H1 (cell line): ENCODE measurements around the gene ATE1. TPM values are rescaled to one million over a fixed set of nuclear protein-coding genes. Genes with fewer than 3 reads are reported as not detected.
A peak's percentile ranks its signal among the peaks of the same experiment; 100 is the strongest.

Experiments used
- CTCF ChIA-PET: fragments of 300-600 bp; sonication (Branson Sonifier 250); formaldehyde crosslinking; loops from one replicate; lab custom pipeline; 2021; ENCODE audit not compliant: partially characterized antibody; lab: Charles Lee
- POLR2A ChIA-PET: fragments of 300-600 bp; sonication (Branson Sonifier 250); formaldehyde crosslinking; loops from one replicate; lab custom pipeline; 2021; ENCODE audit warnings: inconsistent platforms; ENCODE audit not compliant: partially characterized antibody; lab: Charles Lee
- DNase-seq, 2 experiments: peaks; one replicate each; pipeline versions ENCODE4 v3.0.0 to v3.0.0-alpha.2; 2010 to 2022; ENCODE audit warnings: low spot score in 2 of 2, low read depth in 1 of 2, mixed read lengths in 1 of 2
- FAIRE-seq: peaks from 2 replicates; lab custom pipeline; 2011; peaks lifted over from hg19 to GRCh38; lab: Jason Lieb, UNC
- H2AFZ ChIP-seq: 2 replicates; pipeline ENCODE4 v1.8.1; 2012; ENCODE audit warnings: low read length, inconsistent platforms
- H2AK5ac ChIP-seq: 2 replicates; pipeline ENCODE4 v1.6.1; 2013; ENCODE audit warnings: low read depth, low read length
- H2BK120ac ChIP-seq: replicated peaks from 2 replicates; pipeline ENCODE3; 2013; ENCODE audit warnings: low read depth, low read length, inconsistent platforms
- H2BK12ac ChIP-seq: 2 replicates; pipeline ENCODE4 v1.6.1; 2013; ENCODE audit warnings: low read depth, low read length
- H2BK15ac ChIP-seq: 2 replicates; pipeline ENCODE4 v1.6.1; 2013; ENCODE audit warnings: low read length
- H2BK20ac ChIP-seq: 2 replicates; pipeline ENCODE4 v1.6.1; 2013; ENCODE audit warnings: low read length
- H2BK5ac ChIP-seq: 2 replicates; pipeline ENCODE4 v1.6.1; 2013; ENCODE audit warnings: low read depth, low read length
- H3K14ac ChIP-seq: 2 replicates; pipeline ENCODE4 v1.6.1; 2013; ENCODE audit warnings: inconsistent platforms; ENCODE audit not compliant: insufficient read length
- H3K18ac ChIP-seq: 2 replicates; pipeline ENCODE4 v1.6.1; 2013; ENCODE audit warnings: low read length; ENCODE audit errors: extremely low read depth
- H3K23ac ChIP-seq: 2 replicates; pipeline ENCODE4 v1.6.1; 2013; ENCODE audit warnings: inconsistent platforms; ENCODE audit not compliant: insufficient read length
- H3K23me2 ChIP-seq: 2 replicates; pipeline ENCODE4 v1.6.1; 2013; ENCODE audit warnings: low read depth, low read length
- H3K27ac ChIP-seq: 2 replicates; pipeline ENCODE4 v1.6.1; 2011; ENCODE audit warnings: low read depth, low read length, inconsistent platforms
- H3K27me3 ChIP-seq, 4 experiments: replicated peaks in 1 of 4; 1 replicate in 1 of 4; 2 replicates in 3 of 4; pipeline versions ENCODE4 v1.6.1 to v1.8.1; 2011 to 2013; ENCODE audit warnings: low read length in 3 of 4, mild to moderate bottlenecking in 3 of 4, inconsistent platforms in 2 of 4, mixed read lengths in 2 of 4, moderate library complexity in 1 of 4; ENCODE audit not compliant: control insufficient read depth in 3 of 4, insufficient read depth in 3 of 4; ENCODE audit errors: extremely low read depth in 1 of 4
- H3K36me3 ChIP-seq, 4 experiments: 2 replicates each; pipeline versions ENCODE4 v1.6.1 to v1.8.1; 2011 to 2013; ENCODE audit warnings: mild to moderate bottlenecking in 4 of 4, low read length in 3 of 4, moderate library complexity in 2 of 4, control low read depth in 1 of 4, inconsistent platforms in 1 of 4; ENCODE audit not compliant: insufficient read depth in 4 of 4, control insufficient read depth in 2 of 4
- H3K4ac ChIP-seq: replicated peaks from 2 replicates; pipeline ENCODE3; 2013; ENCODE audit warnings: low read length, low read depth, mixed read lengths, inconsistent platforms; ENCODE audit not compliant: insufficient read length
- H3K4me1 ChIP-seq, 4 experiments: replicated peaks in 1 of 4; 1 replicate in 1 of 4; 2 replicates in 3 of 4; pipeline versions ENCODE4 v1.6.1 to v1.8.1; 2011 to 2013; ENCODE audit warnings: low read length in 3 of 4, inconsistent platforms in 2 of 4, mixed read lengths in 1 of 4; ENCODE audit not compliant: insufficient read depth in 4 of 4, control insufficient read depth in 3 of 4
- H3K4me2 ChIP-seq, 2 experiments: 2 replicates each; pipeline versions ENCODE4 v1.6.1 to v1.8.1; 2011 to 2013; ENCODE audit warnings: low read depth in 2 of 2, low read length in 2 of 2, control low read depth in 1 of 2, inconsistent platforms in 1 of 2, mild to moderate bottlenecking in 1 of 2; ENCODE audit not compliant: insufficient read depth in 1 of 2
- H3K4me3 ChIP-seq, 4 experiments: fragments of 200-600, 300-600 bp in 1 of 4; sonication (generic), shearing (Covaris generic), sonication (Bioruptor Twin) in 1 of 4; 2 replicates each; pipeline versions ENCODE4 v1.5.1 to v1.8.1; 2011 to 2016; ENCODE audit warnings: low read length in 4 of 4, low read depth in 3 of 4, control low read depth in 2 of 4, inconsistent platforms in 2 of 4, mild to moderate bottlenecking in 2 of 4, mixed read lengths in 1 of 4, moderate library complexity in 1 of 4; ENCODE audit not compliant: insufficient read depth in 2 of 4; ENCODE audit errors: extremely low read depth in 1 of 4
- H3K56ac ChIP-seq: replicated peaks from 2 replicates; pipeline ENCODE3; 2013; ENCODE audit warnings: low read depth, mild to moderate bottlenecking, mixed read lengths, low read length, inconsistent platforms; ENCODE audit not compliant: insufficient read length
- H3K79me1 ChIP-seq: 2 replicates; pipeline ENCODE4 v1.6.1; 2013; ENCODE audit warnings: low read depth, low read length, control low read depth
- H3K79me2 ChIP-seq, 2 experiments: 2 replicates each; pipeline versions ENCODE4 v1.6.1 to v1.8.1; 2012 to 2013; ENCODE audit warnings: low read length in 2 of 2, mild to moderate bottlenecking in 2 of 2, inconsistent platforms in 1 of 2; ENCODE audit not compliant: insufficient read depth in 2 of 2, control insufficient read depth in 1 of 2
- H3K9ac ChIP-seq, 4 experiments: replicated peaks in 1 of 4; 1 replicate in 1 of 4; 2 replicates in 3 of 4; pipeline versions ENCODE4 v1.6.1 to v1.8.1; 2011 to 2013; ENCODE audit warnings: low read depth in 3 of 4, low read length in 3 of 4, control low read depth in 2 of 4, mild to moderate bottlenecking in 2 of 4, moderate library complexity in 2 of 4, inconsistent platforms in 1 of 4; ENCODE audit errors: extremely low read depth in 1 of 4
- H3K9me3 ChIP-seq, 2 experiments: 2 replicates each; pipeline versions ENCODE4 v1.6.1 to v1.8.1; 2012 to 2013; ENCODE audit warnings: mild to moderate bottlenecking in 2 of 2, moderate library complexity in 2 of 2, control low read depth in 1 of 2, inconsistent platforms in 1 of 2, low read depth in 1 of 2, low read length in 1 of 2, mixed read lengths in 1 of 2; ENCODE audit not compliant: insufficient read depth in 2 of 2
- H4K20me1 ChIP-seq, 2 experiments: replicated peaks in 1 of 2; 2 replicates each; pipeline versions ENCODE3 to v1.8.1; 2011 to 2013; ENCODE audit warnings: inconsistent platforms in 2 of 2, low read length in 2 of 2, mild to moderate bottlenecking in 1 of 2; ENCODE audit not compliant: insufficient read depth in 2 of 2, control insufficient read depth in 1 of 2
- H4K5ac ChIP-seq: 2 replicates; pipeline ENCODE4 v1.6.1; 2013; ENCODE audit warnings: low read length, low read depth, mixed read lengths, inconsistent platforms; ENCODE audit not compliant: insufficient read length
- H4K8ac ChIP-seq: 2 replicates; pipeline ENCODE4 v1.8.0; 2013; ENCODE audit warnings: mild to moderate bottlenecking, moderate library complexity, low read length, inconsistent platforms; ENCODE audit not compliant: insufficient read depth; ENCODE audit errors: extremely low read depth
- H4K91ac ChIP-seq: replicated peaks from 2 replicates; pipeline ENCODE3; 2013; ENCODE audit warnings: low read length, mixed read lengths, inconsistent platforms; ENCODE audit not compliant: insufficient read length
- BCL11A ChIP-seq, 2 experiments: IDR thresholded peaks; one replicate each; pipeline ENCODE4 v1.6.1; 2011; ENCODE audit warnings: low read depth in 2 of 2, low read length in 2 of 2, mild to moderate bottlenecking in 2 of 2
- NANOG ChIP-seq: IDR thresholded peaks from 2 replicates; pipeline ENCODE4 v1.6.1; 2011; ENCODE audit warnings: low read length, low read depth, mild to moderate bottlenecking, inconsistent platforms; ENCODE audit not compliant: insufficient read depth, poor library complexity, severe bottlenecking
- SP2 ChIP-seq: IDR thresholded peaks from 2 replicates; pipeline ENCODE4 v1.6.1; 2012; ENCODE audit warnings: mild to moderate bottlenecking, low read length, inconsistent platforms
- TAF1 ChIP-seq: IDR thresholded peaks from 2 replicates; pipeline ENCODE4 v1.6.1; 2011; ENCODE audit warnings: mild to moderate bottlenecking, low read depth, low read length
- WGBS, 2 experiments: shearing (Covaris generic) in 1 of 2; methylation state at CpG; one replicate each; pipeline versions ENCODE4 v1.1.6 to v1.1.7; 2013 to 2015; ENCODE audit warnings: low lambda C conversion rate in 2 of 2, mixed read lengths in 2 of 2, inconsistent platforms in 1 of 2, low coverage in 1 of 2, missing lambda C conversion rate in 1 of 2; ENCODE audit not compliant: insufficient replicate concordance in 2 of 2, insufficient coverage in 1 of 2, insufficient read length in 1 of 2; ENCODE audit errors: extremely low coverage in 1 of 2, missing lambda C conversion rate in 1 of 2; 5-methylcytosine and 5-hydroxymethylcytosine counted together
- polyA plus RNA-seq, 7 experiments: library from polyadenylated mRNA; depleted of rRNA in 3 of 7; stranded (reverse) in 5 of 7; unstranded in 2 of 7; fragments of >200 nt in 5 of 7; fragments of 200-250 nt in 2 of 7; gene quantifications; 1 replicate in 5 of 7; 2 replicates in 1 of 7; 4 replicates in 1 of 7; pipeline versions ENCODE4 v1.2.1 to v1.2.3, GENCODE V29; 2011 to 2013; ENCODE audit warnings: missing spikeins in 2 of 7, mixed read lengths in 2 of 7
- total RNA-seq: library from RNA; stranded (reverse); fragmentation: NEBNext Ultra II Directional; extraction: Animal tissue kit (Norgen Biotek cat#: 25700); gene quantifications from 2 replicates; pipeline ENCODE4 v1.2.1, GENCODE V29; 2021

ATE1 gene
- total and polyA plus RNA-seq, 2 of the 8 experiments (the other 6 are each of a cell fraction or from before 2014, with no cell fraction given): 8.8 to 26.9 TPM

GRCh38 chr10:121692626-121693025, 235.2 kb downstream of the ATE1 start:
- Histone ChIP-seq H3K27me3 (no peaks in the 10 kb centered on the region), H4K8ac (no peak overlapping the region), H4K20me1 (no peaks in the 10 kb centered on the region), H3K79me2 (no peaks in the 10 kb centered on the region), H3K27ac (no peak overlapping the region), H3K4me2 (no peak overlapping the region), H2AK5ac (no peak overlapping the region), H2AFZ (no peak overlapping the region), H3K4me1 (peaks cover 0 to 14% (median 5%) of the 10 kb centered on the region in 4 experiments; a peak in 3 of 7 replicates), H3K9me3 (no peaks in the 10 kb centered on the region), H2BK20ac (0 out of 2 replicates have a peak overlapping the region, but pooled peaks have one; percentile 38), H3K36me3 (no peaks in the 10 kb centered on the region), H2BK15ac (no peak overlapping the region), H2BK120ac (no peak overlapping the region), H3K23me2 (no peaks in the 10 kb centered on the region), H2BK5ac (no peak overlapping the region), H3K4ac (no peak overlapping the region), H3K23ac (no peak overlapping the region), H4K5ac (no peak overlapping the region), H3K18ac (no peak overlapping the region), H3K9ac (no peak overlapping the region), H3K14ac (no peak overlapping the region), H3K79me1 (no peaks in the 10 kb centered on the region), H4K91ac (no peak overlapping the region), H2BK12ac (no peak overlapping the region), H3K56ac (no peak overlapping the region), H3K4me3 (no peak overlapping the region)
- WGBS, 2 experiments: 89% methylated on average over 10 of the region's 10 CpGs; no CpG with 5 or more reads in 1 of the 2 experiments
- ChIA-PET POLR2A (no interaction called here), CTCF (interaction anchor here (0.5 to 2.3 kb wide), 3 partner anchors 29 to 208 kb away, joined by 3 to 12 read pairs (median 4); no protein-coding TSS in a partner anchor)
- TF ChIP-seq TAF1: no peak
- TF ChIP-seq BCL11A (IDR thresholded peaks at IDR 0.05; ENCODE audit: low read depth in 2 of 2, low read length in 2 of 2): no peak
- TF ChIP-seq NANOG: no peak
- no peak for TF ChIP-seq SP2
- FAIRE-seq: no peak
- no peak for DNase-seq
